Neural progenitor cell (in vitro differentiated cells): ENCODE data around the gene AOC1. TPM values are rescaled to one million over a fixed set of nuclear protein-coding genes. Genes with fewer than 3 reads are reported as not detected.

Source experiments
- DNase-seq: peaks from one replicate; pipeline ENCODE4 v3.0.0-alpha.2; 2016; ENCODE audit warnings: low spot score
- H2AFZ ChIP-seq: fragments of 200-600 bp; sonication (generic); replicated peaks from 2 replicates; pipeline ENCODE4 v1.6.1; 2016; ENCODE audit warnings: antibody characterized with exemption
- H3F3A ChIP-seq: fragments of 200-600 bp; sonication (generic); 2 replicates; pipeline ENCODE4 v1.6.1; 2016; ENCODE audit warnings: antibody characterized with exemption, low read depth
- H3K27ac ChIP-seq: fragments of 200-600 bp; sonication (generic); 2 replicates; pipeline ENCODE4 v1.5.1; 2016; ENCODE audit warnings: mild to moderate bottlenecking
- H3K27me3 ChIP-seq: fragments of 200-600 bp; sonication (generic); 2 replicates; pipeline ENCODE4 v1.6.1; 2016; ENCODE audit warnings: mild to moderate bottlenecking, moderate library complexity
- H3K36me3 ChIP-seq: fragments of 200-600 bp; sonication (generic); 2 replicates; pipeline ENCODE4 v1.5.1; 2016
- H3K4me1 ChIP-seq: fragments of 200-600 bp; sonication (generic); 2 replicates; pipeline ENCODE4 v1.6.1; 2016; ENCODE audit warnings: mixed run types
- H3K4me2 ChIP-seq: fragments of 200-600 bp; sonication (generic); 2 replicates; pipeline ENCODE4 v1.6.1; 2016
- H3K4me3 ChIP-seq: fragments of 200-600 bp; sonication (generic); 2 replicates; pipeline ENCODE4 v1.5.1; 2016
- H3K79me2 ChIP-seq: fragments of 200-600 bp; sonication (generic); 2 replicates; pipeline ENCODE4 v1.6.1; 2016; ENCODE audit warnings: low read depth
- H3K9ac ChIP-seq: fragments of 200-600 bp; sonication (generic); 2 replicates; pipeline ENCODE4 v1.6.1; 2016
- H3K9me3 ChIP-seq: fragments of 200-600 bp; sonication (generic); 2 replicates; pipeline ENCODE4 v1.5.1; 2016; ENCODE audit warnings: low read depth
- H4K20me1 ChIP-seq: fragments of 200-600 bp; sonication (generic); 2 replicates; pipeline ENCODE4 v1.6.1; 2016; ENCODE audit warnings: low read depth
- H3K27ac Mint-ChIP-seq: 3 replicates; pipeline ENCODE4 v1.8.0; 2021; ENCODE audit warnings: mixed read lengths
- H3K27me3 Mint-ChIP-seq: 2 replicates; pipeline ENCODE4 v1.8.0; 2022; ENCODE audit warnings: low read depth, mild to moderate bottlenecking, inconsistent platforms, moderate library complexity, mixed read lengths; ENCODE audit not compliant: insufficient read depth
- H3K36me3 Mint-ChIP-seq: 3 replicates; pipeline ENCODE4 v1.8.0; 2021; ENCODE audit warnings: mixed read lengths
- H3K4me1 Mint-ChIP-seq: 3 replicates; pipeline ENCODE4 v1.8.0; 2021; ENCODE audit warnings: mixed read lengths
- H3K4me3 Mint-ChIP-seq: 3 replicates; pipeline ENCODE4 v1.8.0; 2021; ENCODE audit warnings: mild to moderate bottlenecking, moderate library complexity, mixed read lengths
- H3K9me3 Mint-ChIP-seq: 3 replicates; pipeline ENCODE4 v1.8.0; 2020; ENCODE audit warnings: mixed read lengths
- CTCF ChIP-seq: fragments of 200-600 bp; sonication (generic); IDR thresholded peaks from 2 replicates; pipeline ENCODE4 v1.5.1; 2017; ENCODE audit warnings: antibody characterized with exemption, mild to moderate bottlenecking
- EZH2 ChIP-seq: fragments of 200-600 bp; sonication (generic); IDR thresholded peaks from 2 replicates; pipeline ENCODE4 v1.6.1; 2017; ENCODE audit warnings: antibody characterized with exemption, mild to moderate bottlenecking, moderate library complexity
- EZH2phosphoT487 ChIP-seq: fragments of 200-600 bp; sonication (generic); IDR thresholded peaks from 2 replicates; pipeline ENCODE4 v1.6.1; 2017; ENCODE audit warnings: antibody characterized with exemption
- total RNA-seq: library from RNA; depleted of rRNA; stranded (reverse); fragments of >200 nt; gene quantifications from 2 replicates; pipeline ENCODE4 v1.2.3, GENCODE V29; 2015; ENCODE audit warnings: low replicate concordance

Gene AOC1
- total RNA-seq, 1 donor from 2014 or later, result not detected

- no peak for TF ChIP-seq EZH2phosphoT487
- no peak for TF ChIP-seq EZH2
- TF ChIP-seq CTCF, result peak; percentile 46
- H3K9ac ChIP-seq, result no peak overlapping the region
- H3K27ac ChIP-seq, result no peak overlapping the region
- no peaks in the 10 kb centered on the region for H3K4me1 Mint-ChIP-seq
- peak; percentile 38 for DNase-seq
- H3F3A ChIP-seq, result no peaks in the 10 kb centered on the region
- no peaks in the 10 kb centered on the region for H4K20me1 ChIP-seq
- no peaks in the 10 kb centered on the region for H3K79me2 ChIP-seq
- H3K4me2 ChIP-seq, result no peak overlapping the region
- peaks cover 2% of the 10 kb centered on the region for H3K9me3 Mint-ChIP-seq
- no peak overlapping the region for H3K4me3 ChIP-seq
- H3K27ac Mint-ChIP-seq, result no peak overlapping the region
- no peaks in the 10 kb centered on the region for H3K36me3 Mint-ChIP-seq
- no peak overlapping the region for H3K4me3 Mint-ChIP-seq
- no peaks in the 10 kb centered on the region for H3K4me1 ChIP-seq
- H3K36me3 ChIP-seq, result no peaks in the 10 kb centered on the region
- no peaks in the 10 kb centered on the region for H3K27me3 ChIP-seq
- H3K27me3 Mint-ChIP-seq, result peaks cover 5% of the 10 kb centered on the region
- peak overlapping the region; percentile 63 for H2AFZ ChIP-seq
- H3K9me3 ChIP-seq, result no peaks in the 10 kb centered on the region
These were observed 8.1 kb downstream of the AOC1 start for GRCh38 chr7:150860291-150860977.

DNA sequence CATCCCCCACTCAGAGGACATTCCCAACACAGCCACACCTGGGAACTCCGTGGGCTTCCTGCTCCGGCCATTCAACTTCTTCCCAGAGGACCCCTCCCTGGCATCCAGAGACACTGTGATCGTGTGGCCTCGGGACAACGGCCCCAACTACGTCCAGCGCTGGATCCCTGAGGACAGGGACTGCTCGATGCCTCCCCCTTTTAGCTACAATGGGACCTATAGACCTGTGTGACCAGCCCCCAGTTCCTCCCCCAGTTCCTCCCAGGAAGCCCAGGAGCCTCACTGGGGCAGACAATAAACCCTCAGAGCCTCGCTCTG is 8.6 kb downstream of the AOC1 start:
- no peaks in the 10 kb centered on the region for H3K4me1 Mint-ChIP-seq
- peak overlapping the region; percentile 63 for H2AFZ ChIP-seq
- H3K4me3 Mint-ChIP-seq, result no peak overlapping the region
- peaks cover 5% of the 10 kb centered on the region for H3K27me3 Mint-ChIP-seq
- H3K36me3 Mint-ChIP-seq, result no peaks in the 10 kb centered on the region
- no peak overlapping the region for H3K27ac ChIP-seq
- H3K79me2 ChIP-seq, result no peaks in the 10 kb centered on the region
- no peak overlapping the region for H3K4me2 ChIP-seq
- no peak overlapping the region for H3K9ac ChIP-seq
- H3F3A ChIP-seq, result no peaks in the 10 kb centered on the region
- DNase-seq, result no peak
- H3K9me3 Mint-ChIP-seq, result peaks cover 2% of the 10 kb centered on the region
- TF ChIP-seq EZH2phosphoT487 (no peak), CTCF (no peak), EZH2 (no peak)
- no peak overlapping the region for H3K4me3 ChIP-seq
- no peaks in the 10 kb centered on the region for H3K4me1 ChIP-seq
- H4K20me1 ChIP-seq, result no peaks in the 10 kb centered on the region
- no peaks in the 10 kb centered on the region for H3K36me3 ChIP-seq
- no peak overlapping the region for H3K27ac Mint-ChIP-seq
- H3K27me3 ChIP-seq, result no peaks in the 10 kb centered on the region
- no peaks in the 10 kb centered on the region for H3K9me3 ChIP-seq

DNA sequence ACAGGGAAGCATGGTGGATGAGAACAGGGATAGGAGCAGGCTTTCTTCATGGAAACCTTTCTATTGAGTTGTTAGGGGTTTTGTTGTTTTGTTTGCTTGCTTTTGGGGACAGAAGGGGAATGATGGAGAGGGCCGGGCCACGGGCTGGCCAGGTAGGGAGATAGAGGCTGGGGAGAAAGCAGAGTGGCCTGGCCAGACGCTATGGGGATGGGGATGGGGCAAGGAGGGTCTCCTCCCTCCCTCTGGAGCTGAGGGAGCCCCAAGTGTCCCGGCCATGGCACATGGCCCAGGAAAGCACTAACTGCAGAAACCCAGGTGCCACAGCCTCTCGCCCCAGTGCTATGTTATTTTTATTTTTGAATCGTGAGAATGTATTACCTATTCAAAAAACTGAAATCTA is 10.0 kb downstream of the AOC1 start:
- Mint-ChIP-seq H3K27ac (no peak overlapping the region), H3K4me1 (no peaks in the 10 kb centered on the region), H3K9me3 (peaks cover 2% of the 10 kb centered on the region), H3K4me3 (no peak overlapping the region), H3K27me3 (peaks cover 5% of the 10 kb centered on the region), H3K36me3 (no peaks in the 10 kb centered on the region)
- Histone ChIP-seq H3F3A (no peaks in the 10 kb centered on the region), H3K27me3 (no peaks in the 10 kb centered on the region), H3K9ac (no peak overlapping the region), H3K4me1 (no peaks in the 10 kb centered on the region), H3K9me3 (no peaks in the 10 kb centered on the region), H3K4me3 (no peak overlapping the region), H3K79me2 (no peaks in the 10 kb centered on the region), H3K4me2 (no peak overlapping the region), H3K36me3 (no peaks in the 10 kb centered on the region), H2AFZ (no peak overlapping the region), H3K27ac (no peak overlapping the region), H4K20me1 (no peaks in the 10 kb centered on the region)
- DNase-seq, result no peak
- no peak for TF ChIP-seq CTCF
- TF ChIP-seq EZH2, result no peak
- no peak for TF ChIP-seq EZH2phosphoT487
